GM18870 (cell line): Measurements from ENCODE around the gene RASA3.

ENCODE experiments used
- ATAC-seq: cut with Tn5 transposase; IDR thresholded peaks from one replicate; pipeline ENCODE4 v1.9.1; 2021; ENCODE audit warnings: moderate library complexity; ENCODE audit not compliant: unreplicated experiment

The RASA3 gene

GRCh38 chr13:114058051-114058867 is 74.2 kb downstream of the RASA3 start:
- ATAC-seq, result no peak

GRCh38 chr13:114057166-114058050 is 75.0 kb downstream of the RASA3 start:
- no peak for ATAC-seq

- no peak for ATAC-seq
These were observed 76.0 kb downstream of the RASA3 start for GRCh38 chr13:114056205-114057013.

- no peak for ATAC-seq
These were observed 76.7 kb downstream of the RASA3 start for GRCh38 chr13:114055766-114056165.

- ATAC-seq, result no peak
These were observed 77.5 kb downstream of the RASA3 start for GRCh38 chr13:114054830-114055439.

- ATAC-seq, result no peak
These were observed 78.2 kb downstream of the RASA3 start for GRCh38 chr13:114054264-114054663.

GRCh38 chr13:114053026-114053425 is 79.4 kb downstream of the RASA3 start:
- ATAC-seq, result no peak

GRCh38 chr13:114050536-114051450 is 81.6 kb downstream of the RASA3 start:
- no peak for ATAC-seq

GRCh38 chr13:114049626-114050101 is 82.8 kb downstream of the RASA3 start:
- no peak for ATAC-seq

GRCh38 chr13:114049026-114049425 is 83.4 kb downstream of the RASA3 start:
- ATAC-seq, result no peak

GRCh38 chr13:114048443-114048842 is 84.0 kb downstream of the RASA3 start:
- ATAC-seq, result no peak

- ATAC-seq, result peak; percentile 66
These were observed 85.0 kb downstream of the RASA3 start for GRCh38 chr13:114047358-114047881.

- no peak for ATAC-seq
These were observed 85.9 kb downstream of the RASA3 start for GRCh38 chr13:114046431-114046975.

- no peak for ATAC-seq
These were observed 87.2 kb downstream of the RASA3 start for GRCh38 chr13:114045113-114045735.

- no peak for ATAC-seq
These were observed 87.9 kb downstream of the RASA3 start for GRCh38 chr13:114044486-114044885.

GRCh38 chr13:114043421-114044053 is 88.9 kb downstream of the RASA3 start:
- ATAC-seq, result no peak

- no peak for ATAC-seq
These were observed 90.2 kb downstream of the RASA3 start for GRCh38 chr13:114042066-114042815.
